GM12875 (cell line): ENCODE results near the gene TMPRSS11A.

Experiments
- H3K4me3 ChIP-seq: one replicate; pipeline ENCODE4 v1.5.1; 2011; ENCODE audit warnings: low read depth, low read length, control low read depth
- TF ChIP-seq, protein P1 (sequence below): IDR thresholded peaks from 2 replicates; pipeline ENCODE4 v1.5.1; 2011; ENCODE audit warnings: low read depth, mild to moderate bottlenecking, control low read depth, inconsistent platforms, low read length, moderate library complexity, borderline replicate concordance; ENCODE audit not compliant: insufficient read depth

The TMPRSS11A gene

GRCh38 chr4:67861513-67861912 lies 101.8 kb downstream of the TMPRSS11A start:
- TF ChIP-seq, protein P1, sequence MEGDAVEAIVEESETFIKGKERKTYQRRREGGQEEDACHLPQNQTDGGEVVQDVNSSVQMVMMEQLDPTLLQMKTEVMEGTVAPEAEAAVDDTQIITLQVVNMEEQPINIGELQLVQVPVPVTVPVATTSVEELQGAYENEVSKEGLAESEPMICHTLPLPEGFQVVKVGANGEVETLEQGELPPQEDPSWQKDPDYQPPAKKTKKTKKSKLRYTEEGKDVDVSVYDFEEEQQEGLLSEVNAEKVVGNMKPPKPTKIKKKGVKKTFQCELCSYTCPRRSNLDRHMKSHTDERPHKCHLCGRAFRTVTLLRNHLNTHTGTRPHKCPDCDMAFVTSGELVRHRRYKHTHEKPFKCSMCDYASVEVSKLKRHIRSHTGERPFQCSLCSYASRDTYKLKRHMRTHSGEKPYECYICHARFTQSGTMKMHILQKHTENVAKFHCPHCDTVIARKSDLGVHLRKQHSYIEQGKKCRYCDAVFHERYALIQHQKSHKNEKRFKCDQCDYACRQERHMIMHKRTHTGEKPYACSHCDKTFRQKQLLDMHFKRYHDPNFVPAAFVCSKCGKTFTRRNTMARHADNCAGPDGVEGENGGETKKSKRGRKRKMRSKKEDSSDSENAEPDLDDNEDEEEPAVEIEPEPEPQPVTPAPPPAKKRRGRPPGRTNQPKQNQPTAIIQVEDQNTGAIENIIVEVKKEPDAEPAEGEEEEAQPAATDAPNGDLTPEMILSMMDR: no peak

More at GRCh38 chr4:67861513-67861912, 101.8 kb downstream of the TMPRSS11A start:
- H3K4me3 ChIP-seq: no peak overlapping the region
